DOHH2 (cell line): ENCODE measurements around the gene PKIB.

Experiments used
- H3F3A ChIP-seq: fragments of 200-600 bp; sonication (generic), shearing (Covaris generic); 2 replicates; pipeline ENCODE4 v1.6.0; 2016; ENCODE audit warnings: antibody characterized with exemption, mild to moderate bottlenecking; ENCODE audit not compliant: control insufficient read depth, insufficient read depth
- H3K27ac ChIP-seq: fragments of 200-600 bp; sonication (generic); 2 replicates; pipeline ENCODE4 v1.5.1; 2014; ENCODE audit warnings: low read depth, mild to moderate bottlenecking, low read length, moderate library complexity
- H3K27me3 ChIP-seq: fragments of 200-600 bp; sonication (generic); 2 replicates; pipeline ENCODE4 v1.6.1; 2014; ENCODE audit warnings: mild to moderate bottlenecking, low read length, mixed read lengths; ENCODE audit not compliant: control insufficient read depth
- H3K36me3 ChIP-seq: fragments of 200-600 bp; sonication (generic); 2 replicates; pipeline ENCODE4 v1.6.1; 2014; ENCODE audit warnings: mild to moderate bottlenecking, low read length, moderate library complexity, mixed read lengths; ENCODE audit not compliant: control insufficient read depth
- H3K4me1 ChIP-seq: fragments of 200-600 bp; sonication (generic); 2 replicates; pipeline ENCODE4 v1.6.1; 2014; ENCODE audit warnings: mild to moderate bottlenecking, low read length, mixed read lengths; ENCODE audit not compliant: control insufficient read depth
- H3K4me2 ChIP-seq: fragments of 200-600 bp; sonication (generic); 2 replicates; pipeline ENCODE4 v1.6.0; 2014; ENCODE audit warnings: mild to moderate bottlenecking, low read length, moderate library complexity
- H3K4me3 ChIP-seq: fragments of 200-600 bp; sonication (generic); 2 replicates; pipeline ENCODE4 v1.5.1; 2014; ENCODE audit warnings: mild to moderate bottlenecking, low read length, mixed read lengths
- H3K79me2 ChIP-seq: fragments of 200-600 bp; sonication (generic); 2 replicates; pipeline ENCODE4 v1.6.1; 2014; ENCODE audit warnings: mild to moderate bottlenecking, low read length, mixed read lengths; ENCODE audit not compliant: control insufficient read depth
- H3K9me2 ChIP-seq: fragments of 200-600 bp; sonication (generic); replicated peaks from 2 replicates; pipeline ENCODE4 v1.6.1; 2014; ENCODE audit warnings: mild to moderate bottlenecking, low read length, mixed read lengths; ENCODE audit not compliant: control insufficient read depth
- H3K9me3 ChIP-seq: fragments of 200-600 bp; sonication (generic); 2 replicates; pipeline ENCODE4 v1.6.1; 2014; ENCODE audit warnings: antibody characterized with exemption, low read length, mixed read lengths; ENCODE audit not compliant: control insufficient read depth, insufficient read depth
- H4K20me1 ChIP-seq: fragments of 200-600 bp; sonication (generic); 2 replicates; pipeline ENCODE4 v1.6.0; 2014; ENCODE audit warnings: low read depth, mild to moderate bottlenecking, antibody characterized with exemption, low read length, moderate library complexity; ENCODE audit not compliant: control insufficient read depth, insufficient read depth
- CTCF ChIP-seq: fragments of 200-600 bp; sonication (generic); IDR thresholded peaks from one replicate; pipeline ENCODE4 v1.5.1; 2014; ENCODE audit warnings: antibody characterized with exemption, mild to moderate bottlenecking, low read depth, low read length; ENCODE audit not compliant: poor library complexity, severe bottlenecking
- EZH2phosphoT487 ChIP-seq: fragments of 200-600 bp; sonication (generic); IDR thresholded peaks from 2 replicates; pipeline ENCODE4 v1.6.1; 2017; ENCODE audit warnings: borderline replicate concordance, mild to moderate bottlenecking, antibody characterized with exemption, low read length, moderate library complexity, mixed read lengths

Gene PKIB

GRCh38 chr6:122683989-122684651 lies 73.9 kb downstream of the PKIB start:
- no peaks in the 10 kb centered on the region for H3K9me2 ChIP-seq
- no peaks in the 10 kb centered on the region for H3K27me3 ChIP-seq
- H3K79me2 ChIP-seq = no peaks in the 10 kb centered on the region
- H3F3A ChIP-seq = no peaks in the 10 kb centered on the region
- H4K20me1 ChIP-seq = no peaks in the 10 kb centered on the region
- no peak overlapping the region for H3K27ac ChIP-seq
- no peaks in the 10 kb centered on the region for H3K36me3 ChIP-seq
- H3K4me2 ChIP-seq = no peak overlapping the region
- H3K4me3 ChIP-seq = no peak overlapping the region
- TF ChIP-seq EZH2phosphoT487 = no peak
- H3K9me3 ChIP-seq = no peaks in the 10 kb centered on the region
- H3K4me1 ChIP-seq = no peaks in the 10 kb centered on the region

GRCh38 chr6:122692175-122692598 lies 82.0 kb downstream of the PKIB start:
- Histone ChIP-seq H3K9me3 (no peaks in the 10 kb centered on the region), H3K4me1 (no peaks in the 10 kb centered on the region), H3K36me3 (no peaks in the 10 kb centered on the region), H3K79me2 (no peaks in the 10 kb centered on the region), H3K4me3 (no peak overlapping the region), H4K20me1 (no peaks in the 10 kb centered on the region), H3F3A (no peaks in the 10 kb centered on the region), H3K4me2 (no peak overlapping the region), H3K9me2 (no peaks in the 10 kb centered on the region), H3K27ac (no peak overlapping the region), H3K27me3 (no peaks in the 10 kb centered on the region)
- TF ChIP-seq EZH2phosphoT487 = no peak
- TF ChIP-seq CTCF = no peak

- Histone ChIP-seq H3F3A (no peaks in the 10 kb centered on the region), H3K36me3 (no peaks in the 10 kb centered on the region), H3K27me3 (no peaks in the 10 kb centered on the region), H3K4me2 (no peak overlapping the region), H3K9me2 (no peaks in the 10 kb centered on the region), H3K4me1 (no peaks in the 10 kb centered on the region), H4K20me1 (no peaks in the 10 kb centered on the region), H3K9me3 (no peaks in the 10 kb centered on the region), H3K27ac (no peak overlapping the region), H3K79me2 (no peaks in the 10 kb centered on the region), H3K4me3 (no peak overlapping the region)
- no peak for TF ChIP-seq EZH2phosphoT487
- no peak for TF ChIP-seq CTCF
These were observed 82.8 kb downstream of the PKIB start for GRCh38 chr6:122692807-122693580.

- TF ChIP-seq CTCF (no peak), EZH2phosphoT487 (no peak)
- Histone ChIP-seq H3K9me3 (no peaks in the 10 kb centered on the region), H3K4me3 (no peak overlapping the region), H3K9me2 (no peaks in the 10 kb centered on the region), H3K27ac (no peak overlapping the region), H4K20me1 (no peaks in the 10 kb centered on the region), H3F3A (no peaks in the 10 kb centered on the region), H3K4me2 (no peak overlapping the region), H3K4me1 (no peaks in the 10 kb centered on the region), H3K27me3 (no peaks in the 10 kb centered on the region), H3K36me3 (no peaks in the 10 kb centered on the region), H3K79me2 (no peaks in the 10 kb centered on the region)
These were observed 83.9 kb downstream of the PKIB start for GRCh38 chr6:122694075-122694474.
